Common myeloid progenitor, CD34-positive (primary cell): ENCODE data around the gene RAB3A. TPM values are rescaled to one million over a fixed set of nuclear protein-coding genes. Genes with fewer than 3 reads are reported as not detected.

ENCODE experiments used
- CTCF ChIA-PET: fragments of 350-600 bp; sonication (Branson Sonifier 250); formaldehyde crosslinking; loops from one replicate; lab custom pipeline; 2021; ENCODE audit warnings: antibody characterized with exemption; lab: Charles Lee
- POLR2A ChIA-PET: fragments of 350-600 bp; sonication (Branson Sonifier 250); formaldehyde crosslinking; loops from one replicate; lab custom pipeline; 2021; ENCODE audit warnings: antibody characterized with exemption; lab: Charles Lee
- DNase-seq, 3 donors: peaks; one replicate each; pipeline versions ENCODE4 v3.0.0 to v3.0.0-alpha.2; 2013
- H3K27ac ChIP-seq, 2 experiments: 1 replicate in 1 of 2; 2 replicates in 1 of 2; pipeline ENCODE4 v1.7.0; 2013; ENCODE audit warnings: inconsistent platforms in 2 of 2, low read length in 2 of 2, mild to moderate bottlenecking in 2 of 2, low read depth in 1 of 2, moderate library complexity in 1 of 2; ENCODE audit not compliant: severe bottlenecking in 2 of 2, insufficient read depth in 1 of 2, poor library complexity in 1 of 2
- H3K27me3 ChIP-seq, 5 experiments: replicated peaks in 2 of 5; 1 replicate in 3 of 5; 2 replicates in 2 of 5; pipeline versions ENCODE4 v1.6.1 to v1.7.0; 2013; ENCODE audit warnings: low read length in 4 of 5, mild to moderate bottlenecking in 2 of 5, moderate library complexity in 2 of 5, inconsistent platforms in 1 of 5; ENCODE audit not compliant: insufficient read depth in 5 of 5, control insufficient read depth in 4 of 5
- H3K36me3 ChIP-seq, 4 experiments: 1 replicate in 2 of 4; 2 replicates in 2 of 4; pipeline versions ENCODE4 v1.6.1 to v1.7.0; 2013; ENCODE audit warnings: low read length in 3 of 4, control low read depth in 1 of 4, mild to moderate bottlenecking in 1 of 4; ENCODE audit not compliant: control insufficient read depth in 4 of 4, insufficient read depth in 4 of 4
- H3K4me1 ChIP-seq, 4 experiments: 1 replicate in 3 of 4; 2 replicates in 1 of 4; pipeline versions ENCODE4 v1.6.1 to v1.7.1; 2013; ENCODE audit warnings: low read length in 3 of 4, mild to moderate bottlenecking in 3 of 4, control low read depth in 1 of 4, inconsistent platforms in 1 of 4, moderate library complexity in 1 of 4; ENCODE audit not compliant: control insufficient read depth in 4 of 4, insufficient read depth in 4 of 4; ENCODE audit errors: control extremely low read depth in 1 of 4
- H3K4me3 ChIP-seq, 7 experiments: 1 replicate in 4 of 7; 2 replicates in 3 of 7; pipeline versions ENCODE4 v1.5.1 to v1.7.0; 2013; ENCODE audit warnings: mild to moderate bottlenecking in 7 of 7, low read length in 6 of 7, moderate library complexity in 6 of 7, inconsistent platforms in 2 of 7, low read depth in 2 of 7, control low read depth in 1 of 7; ENCODE audit not compliant: insufficient read depth in 4 of 7, control insufficient read depth in 1 of 7; ENCODE audit errors: extremely low read depth in 1 of 7
- H3K9me3 ChIP-seq, 5 experiments: 1 replicate in 4 of 5; 2 replicates in 1 of 5; pipeline versions ENCODE4 v1.6.1 to v1.7.1; 2013; ENCODE audit warnings: low read length in 4 of 5, mild to moderate bottlenecking in 2 of 5, inconsistent platforms in 1 of 5, low read depth in 1 of 5, moderate library complexity in 1 of 5; ENCODE audit not compliant: control insufficient read depth in 4 of 5, insufficient read depth in 2 of 5; ENCODE audit errors: control extremely low read depth in 1 of 5
- WGBS: methylation state at CpG from one replicate; pipeline ENCODE4 v1.1.5; 2013; ENCODE audit not compliant: insufficient coverage; 5-methylcytosine and 5-hydroxymethylcytosine counted together
- polyA plus RNA-seq: library from polyadenylated mRNA; unstranded; fragments of 120-200 nt; gene quantifications from one replicate; pipeline ENCODE4 v1.2.1, GENCODE V29; 2013

The RAB3A gene
- polyA plus RNA-seq: 0.91 TPM

- ChIA-PET POLR2A (interaction anchor here (1.0 kb wide), 1 partner anchor 9 kb away, joined by 8 read pairs; no protein-coding TSS in a partner anchor), CTCF (interaction anchor here (1.5 to 4.3 kb wide), 4 partner anchors 18 to 50 kb away, joined by 3 to 28 read pairs (median 5); a partner anchor contains a TSS)
- Histone ChIP-seq H3K27ac (peak within 1 kb of the TSS; percentile 54 to 89), H3K4me3 (peak within 1 kb of the TSS; percentile 49 to 92 (median 75)), H3K4me1 (peaks cover 0 to 30% (median 28%) of the 10 kb centered on the region in 4 experiments), H3K9me3 (no peaks in the 10 kb centered on the region), H3K36me3 (peaks cover 0 to 16% (median 2%) of the 10 kb centered on the region in 4 experiments), H3K27me3 (no peaks in the 10 kb centered on the region)
- WGBS: 0% methylated on average over 49 of the region's 50 CpGs
- DNase-seq: peak; percentile 100
These were observed at the start of gene RAB3A for GRCh38 chr19:18203863-18204393. Gene RAB3A, minus strand, starts transcription at chr19:18204042. Its CDS starts 1,302 bp downstream, at chr19:18202740.

- peaks cover 0 to 8% (median 3%) of the 10 kb centered on the region in 4 experiments for H3K4me1 ChIP-seq
- ChIA-PET CTCF (interaction anchor here (0.7 to 10.0 kb wide), 22 partner anchors 9 to 142 kb away, joined by 3 to 139 read pairs (median 7); partner anchors contain the start of genes IFI30, IQCN, MPV17L2 and RAB3A), POLR2A (no interaction called here)
- no peak for DNase-seq
- peaks cover 0 to 12% (median 0%) of the 10 kb centered on the region in 4 experiments for H3K36me3 ChIP-seq
- WGBS: 100% methylated on average over 2 of the region's 4 CpGs
- no peak overlapping the region for H3K4me3 ChIP-seq
- no peaks in the 10 kb centered on the region for H3K9me3 ChIP-seq
- H3K27me3 ChIP-seq: peaks cover 0 to 21% (median 4%) of the 10 kb centered on the region in 5 experiments
- no peak overlapping the region for H3K27ac ChIP-seq
These were observed 49.3 kb upstream of the RAB3A start for GRCh38 chr19:18253130-18253529.

GRCh38 chr19:18252370-18252717 is 48.5 kb upstream of the RAB3A start:
- H3K27ac ChIP-seq: no peak overlapping the region
- H3K27me3 ChIP-seq: peaks cover 0 to 21% (median 4%) of the 10 kb centered on the region in 5 experiments
- H3K4me1 ChIP-seq: peaks cover 0 to 8% (median 3%) of the 10 kb centered on the region in 4 experiments
- H3K9me3 ChIP-seq: no peaks in the 10 kb centered on the region
- ChIA-PET CTCF (interaction anchor here (0.5 to 10.0 kb wide), 27 partner anchors 10 to 236 kb away, joined by 3 to 139 read pairs (median 7); partner anchors contain the start of genes IFI30, IQCN, MPV17L2 and RAB3A), POLR2A (interaction anchor here (0.6 to 0.8 kb wide), 2 partner anchors 60 to 87 kb away, joined by 3 read pairs; no protein-coding TSS in a partner anchor)
- DNase-seq: no peak
- H3K4me3 ChIP-seq: no peak overlapping the region
- 80% methylated on average over 6 of the region's 7 CpGs for WGBS
- peaks cover 0 to 4% (median 0%) of the 10 kb centered on the region in 4 experiments for H3K36me3 ChIP-seq

DNA sequence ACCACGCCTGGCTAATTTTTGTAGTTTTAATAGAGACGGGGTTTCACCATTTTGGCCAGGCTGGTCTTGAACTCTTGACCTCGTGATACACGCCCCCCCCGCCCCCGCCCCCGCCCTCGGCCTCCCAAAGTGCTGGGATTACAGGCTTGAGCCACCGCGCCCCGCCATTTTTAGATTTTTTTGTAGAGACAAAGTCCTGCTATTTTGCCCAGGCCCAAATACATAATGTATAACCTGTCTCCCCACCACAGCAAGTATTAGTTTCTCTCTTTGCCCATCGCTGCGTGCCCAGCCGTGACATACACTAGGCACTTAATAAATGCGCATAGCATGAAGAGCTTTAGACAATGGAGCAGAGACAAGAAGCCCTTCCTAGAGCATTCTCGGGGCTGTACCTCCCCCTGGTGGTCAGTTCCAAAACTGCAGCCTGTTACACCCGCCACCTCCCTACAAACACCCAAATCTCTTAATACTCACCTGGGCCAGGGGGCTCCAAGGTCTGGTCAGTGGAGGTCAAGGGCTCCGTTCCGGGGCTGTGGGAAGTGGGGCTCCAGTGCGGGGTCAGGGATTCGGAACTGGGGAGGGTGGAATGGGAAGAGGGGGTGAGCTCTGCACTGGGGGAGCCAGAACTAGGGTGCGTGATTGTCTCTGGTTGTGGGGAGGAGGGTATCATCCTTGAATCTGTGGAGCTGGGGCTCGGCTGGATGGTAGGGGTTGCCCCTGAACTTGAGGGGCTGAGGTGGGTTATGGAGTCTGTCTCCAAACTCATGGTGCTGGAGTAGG is 47.9 kb upstream of the RAB3A start:
- Histone ChIP-seq H3K4me1 (peaks cover 0 to 8% (median 3%) of the 10 kb centered on the region in 4 experiments), H3K4me3 (no peak overlapping the region), H3K36me3 (no peaks in the 10 kb centered on the region), H3K27ac (no peak overlapping the region), H3K27me3 (peaks cover 0 to 21% (median 4%) of the 10 kb centered on the region in 5 experiments), H3K9me3 (no peaks in the 10 kb centered on the region)
- ChIA-PET POLR2A (interaction anchor here (0.6 to 0.8 kb wide), 2 partner anchors 60 to 86 kb away, joined by 3 read pairs; no protein-coding TSS in a partner anchor), CTCF (interaction anchor here (0.7 to 10.0 kb wide), 26 partner anchors 11 to 236 kb away, joined by 3 to 139 read pairs (median 7); partner anchors contain the start of genes IFI30, IQCN, MPV17L2 and RAB3A)
- DNase-seq: peak; percentile 67 to 84 (median 76)
- WGBS: 16% methylated on average over 11 of the region's 23 CpGs

DNA sequence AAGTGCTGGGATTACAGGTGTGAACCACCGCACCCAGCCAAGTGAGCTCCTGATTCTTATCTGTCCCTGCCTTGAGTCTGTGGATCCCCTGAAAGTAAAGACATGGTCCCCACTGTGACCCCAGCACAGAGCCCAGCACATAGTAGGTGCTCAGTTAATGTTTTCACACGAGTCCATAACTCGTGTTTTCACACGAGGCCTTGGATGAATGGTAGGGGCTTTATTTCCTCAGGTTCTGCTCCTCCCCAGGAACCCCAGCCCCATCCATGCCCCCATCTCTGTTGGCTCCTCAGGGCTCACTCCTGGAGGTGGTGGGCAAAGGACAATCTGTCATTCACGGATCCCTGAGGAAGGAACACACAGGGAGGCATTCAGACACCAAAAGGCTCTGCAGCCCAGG is 46.0 kb upstream of the RAB3A start:
- Histone ChIP-seq H3K4me3 (no peak overlapping the region), H3K9me3 (no peaks in the 10 kb centered on the region), H3K27me3 (peaks cover 0 to 18% (median 4%) of the 10 kb centered on the region in 5 experiments), H3K4me1 (peaks cover 0 to 2% (median 0%) of the 10 kb centered on the region in 4 experiments), H3K27ac (no peak overlapping the region), H3K36me3 (no peaks in the 10 kb centered on the region)
- DNase-seq: no peak
- WGBS: 96% methylated on average over 5 of the region's 5 CpGs
- CTCF ChIA-PET: interaction anchor here (1.0 to 10.0 kb wide), 11 partner anchors 9 to 73 kb away, joined by 3 to 139 read pairs (median 5); partner anchors contain the start of gene RAB3A
- POLR2A ChIA-PET: no interaction called here

DNA sequence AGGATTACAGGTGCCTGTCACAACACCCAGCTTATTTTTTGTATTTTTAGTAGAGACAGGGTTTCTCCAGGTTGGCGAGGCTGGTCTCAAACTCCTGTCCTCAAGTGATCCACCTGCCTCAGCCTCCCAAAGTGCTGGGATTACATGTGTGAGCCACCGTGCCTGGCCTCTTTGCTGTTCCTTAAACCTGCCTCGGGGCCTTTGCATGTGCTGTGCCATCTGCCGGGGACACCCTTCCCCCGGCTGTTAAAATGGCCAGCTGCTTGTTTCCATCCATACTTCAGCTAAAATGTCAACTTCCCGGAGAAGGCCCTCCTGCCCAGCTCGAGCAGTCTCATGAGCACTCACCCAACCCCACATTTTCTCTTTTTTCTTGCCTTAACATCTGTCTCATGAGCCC is 41.5 kb upstream of the RAB3A start:
- Histone ChIP-seq H3K4me3 (no peak overlapping the region), H3K27ac (no peak overlapping the region), H3K9me3 (no peaks in the 10 kb centered on the region), H3K4me1 (no peaks in the 10 kb centered on the region), H3K36me3 (no peaks in the 10 kb centered on the region), H3K27me3 (peaks cover 0 to 8% (median 0%) of the 10 kb centered on the region in 5 experiments)
- ChIA-PET POLR2A (no interaction called here), CTCF (interaction anchor here (0.6 to 2.7 kb wide), 4 partner anchors 15 to 148 kb away, joined by 3 to 7 read pairs (median 3); no protein-coding TSS in a partner anchor)
- DNase-seq: no peak
- WGBS: 90% methylated on average over 7 of the region's 7 CpGs
